Transverse colon (tissue), 4 donors: ENCODE results near the gene EIF3B.

Source experiments
- CTCF ChIP-seq, 5 experiments: fragments of 200-600 bp in 3 of 5; fragments of 450-650 bp in 2 of 5; sonication (generic) in 3 of 5; IDR thresholded peaks; 1 replicate in 2 of 5; 2 replicates in 3 of 5; pipeline ENCODE4 v1.5.1; 2016 to 2017; ENCODE audit warnings: antibody characterized with exemption in 5 of 5, inconsistent platforms in 3 of 5, mild to moderate bottlenecking in 2 of 5, moderate library complexity in 1 of 5
- EP300 ChIP-seq: sonication (generic); formaldehyde crosslinking; IDR thresholded peaks from one replicate; pipeline ENCODE4 v1.6.1; 2017; ENCODE audit warnings: antibody characterized with exemption, low read depth
- POLR2A ChIP-seq: fragments of 450-650 bp; IDR thresholded peaks from one replicate; pipeline ENCODE4 v1.6.1; 2016; ENCODE audit warnings: antibody characterized with exemption, mild to moderate bottlenecking, moderate library complexity
- POLR2AphosphoS5 ChIP-seq, 3 donors: sonication (generic); formaldehyde crosslinking; IDR thresholded peaks; one replicate each; pipeline ENCODE4 v1.6.1; 2016; ENCODE audit warnings: antibody characterized with exemption in 3 of 3

GRCh38 chr7:2336626-2337299, 17.9 kb upstream of the EIF3B start:
- no peak for TF ChIP-seq CTCF (IDR thresholded peaks at IDR 0.05)
- TF ChIP-seq POLR2AphosphoS5 (IDR thresholded peaks at IDR 0.05) = no peak
- no peak for TF ChIP-seq EP300
- no peak for TF ChIP-seq POLR2A
